Measurements from ENCODE around the gene PCBP3.
"Not testable (repeated sequence)": the region's sequence is repeated elsewhere in the genome, so short reads cannot be mapped to it uniquely, and the experiment has no call there.

PCBP3 gene

GRCh38 chr21:45894450-45894825, 250.9 kb downstream of the PCBP3 start:
- DNase-seq (ENCODE audit: low read depth) = no peak

- DNase-seq (ENCODE audit: low read depth) = no peak
Measured at GRCh38 chr21:45894906-45895777, 251.6 kb downstream of the PCBP3 start.

- no peak for DNase-seq (ENCODE audit: low read depth)
Measured at GRCh38 chr21:45895778-45896370, 252.3 kb downstream of the PCBP3 start.

- DNase-seq (ENCODE audit: low read depth) = not testable (repeated sequence)
Measured at GRCh38 chr21:45896431-45896830, 252.9 kb downstream of the PCBP3 start.

GRCh38 chr21:45897191-45898027, 253.9 kb downstream of the PCBP3 start:
- DNase-seq (ENCODE audit: low read depth) = no peak

DNA sequence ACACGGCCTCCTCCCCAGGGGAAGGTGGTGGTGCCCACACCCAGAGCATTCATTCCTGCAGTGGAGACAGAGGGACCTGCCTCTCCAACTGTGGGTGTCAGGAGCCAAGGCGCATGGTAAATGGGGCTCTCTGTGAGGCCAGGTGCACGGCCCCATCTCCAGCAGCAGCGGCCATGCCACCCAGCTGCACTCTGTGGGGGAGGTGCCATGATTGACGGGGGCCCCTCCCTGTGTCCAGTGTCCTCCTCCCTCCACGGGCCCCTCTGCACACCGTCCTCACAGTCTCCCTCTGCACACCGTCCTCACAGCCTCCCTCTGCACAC, 254.5 kb downstream of the PCBP3 start:
- DNase-seq (ENCODE audit: low read depth) = no peak

DNA sequence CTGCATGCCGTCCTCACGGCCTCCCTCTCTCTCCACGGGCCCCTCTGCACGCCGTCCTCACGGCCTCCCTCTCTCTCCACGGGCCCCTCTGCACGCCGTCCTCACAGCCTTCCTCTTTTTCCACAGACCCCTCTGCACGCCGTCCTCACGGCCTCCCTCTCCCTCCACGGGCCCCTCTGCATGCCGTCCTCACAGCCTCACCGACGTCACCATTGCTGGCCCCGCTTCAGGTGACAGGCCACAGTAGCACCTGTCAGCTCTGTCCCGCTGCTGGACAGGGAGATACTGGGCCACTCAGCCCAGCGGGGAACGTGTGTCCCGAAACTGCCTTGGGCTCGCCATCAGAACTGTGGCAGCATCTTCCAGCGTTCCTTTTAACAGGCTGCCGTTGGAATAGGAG, 255.3 kb downstream of the PCBP3 start:
- no peak for DNase-seq (ENCODE audit: low read depth)

GRCh38 chr21:45899317-45900033, 255.9 kb downstream of the PCBP3 start:
- DNase-seq (ENCODE audit: low read depth) = no peak

GRCh38 chr21:45900034-45900868, 256.7 kb downstream of the PCBP3 start:
- no peak for DNase-seq (ENCODE audit: low read depth)

- DNase-seq (ENCODE audit: low read depth) = no peak
Measured at GRCh38 chr21:45901061-45901690, 257.7 kb downstream of the PCBP3 start.

- DNase-seq (ENCODE audit: low read depth) = no peak
Measured at GRCh38 chr21:45902292-45902995, 258.9 kb downstream of the PCBP3 start.

DNA sequence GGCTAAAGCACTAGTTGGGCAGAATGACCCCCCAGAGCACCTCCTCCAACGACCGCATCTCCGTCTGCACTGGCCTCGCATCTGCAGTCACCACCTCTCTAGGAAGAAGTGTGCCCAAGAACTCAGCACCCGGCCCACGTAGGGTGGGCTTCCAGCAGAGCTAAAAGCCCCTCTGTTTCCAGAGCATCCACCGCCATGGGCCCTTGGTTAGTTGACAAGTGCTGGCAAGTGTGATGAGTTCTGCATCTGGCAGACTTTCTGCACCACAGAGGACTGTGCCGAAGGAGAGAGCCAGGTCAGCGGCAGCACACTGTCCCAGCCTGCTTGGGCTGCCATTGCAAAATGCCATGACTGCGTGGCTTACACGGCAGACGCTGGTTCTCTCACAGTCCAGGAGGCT, 261.7 kb downstream of the PCBP3 start:
- no peak for DNase-seq (ENCODE audit: low read depth)

- no peak for DNase-seq (ENCODE audit: low read depth)
Measured at GRCh38 chr21:45906196-45906805, 262.8 kb downstream of the PCBP3 start.

DNA sequence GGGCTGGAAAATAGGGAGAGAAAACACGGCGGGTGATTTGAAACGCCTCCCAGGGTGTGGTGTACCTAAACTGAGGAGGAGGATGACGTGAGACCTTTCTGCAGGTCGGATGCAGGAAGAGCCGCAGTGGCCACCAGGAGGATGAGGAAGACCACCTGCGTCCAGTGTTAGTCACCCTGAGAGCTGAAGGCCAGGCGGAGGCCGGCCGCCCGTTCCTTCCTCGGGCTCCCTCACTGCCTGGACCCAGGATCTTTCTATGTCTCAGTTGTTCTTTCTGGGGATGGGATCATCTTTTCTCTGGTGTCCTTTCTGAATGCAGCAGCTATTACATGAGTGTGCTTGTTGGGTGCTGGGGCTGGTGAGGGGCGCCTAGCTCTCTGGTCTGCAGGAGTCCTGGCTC, 263.3 kb downstream of the PCBP3 start:
- no peak for DNase-seq (ENCODE audit: low read depth)

- DNase-seq (ENCODE audit: low read depth) = no peak
Measured at GRCh38 chr21:45908536-45909237, 265.2 kb downstream of the PCBP3 start.

- DNase-seq (ENCODE audit: low read depth) = no peak
Measured at GRCh38 chr21:45909238-45909988, 265.9 kb downstream of the PCBP3 start.

GRCh38 chr21:45910155-45910547, 266.6 kb downstream of the PCBP3 start:
- DNase-seq (ENCODE audit: low read depth) = no peak

DNA sequence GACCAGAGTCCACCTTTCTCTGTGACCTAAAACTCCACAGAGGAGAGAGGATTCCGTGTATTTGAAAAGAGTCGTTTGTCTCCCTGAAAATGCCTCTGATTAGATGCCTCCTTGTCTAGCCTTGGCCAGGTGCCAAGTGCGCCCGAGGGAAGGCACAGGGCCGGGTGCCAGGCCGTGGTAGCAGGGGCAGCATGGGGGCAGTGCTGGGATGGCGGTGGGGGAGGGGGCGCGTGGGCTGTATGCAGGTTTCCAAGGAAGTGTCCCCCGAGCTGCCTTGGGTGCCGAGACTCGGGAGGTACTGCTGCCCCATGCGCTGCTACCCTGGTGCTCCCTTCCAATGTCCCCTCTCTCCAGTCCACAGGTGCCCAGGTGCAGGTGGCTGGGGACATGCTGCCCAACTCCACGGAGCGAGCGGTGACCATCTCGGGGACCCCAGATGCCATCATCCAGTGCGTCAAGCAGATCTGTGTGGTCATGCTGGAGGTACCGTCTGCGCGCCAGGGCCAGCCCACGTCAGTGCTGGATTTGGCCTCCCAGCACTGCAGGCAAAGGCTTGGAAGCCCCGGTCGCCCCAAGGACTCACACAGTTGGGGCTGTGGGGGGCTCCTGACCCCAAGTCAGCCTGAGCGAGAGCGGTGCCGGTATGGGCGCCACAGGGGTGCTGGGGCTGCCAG, 267.2 kb downstream of the PCBP3 start:
- no peak for DNase-seq (ENCODE audit: low read depth)
